HG02973 (cell line): Measurements from ENCODE around the gene MOV10L1.
"Not testable (repeated sequence)": the region's sequence is repeated elsewhere in the genome, so short reads cannot be mapped to it uniquely, and the experiment has no call there.

Source experiments
- ATAC-seq: cut with Tn5 transposase; IDR thresholded peaks from one replicate; pipeline ENCODE4 v1.9.1; 2021; ENCODE audit warnings: moderate library complexity; ENCODE audit not compliant: unreplicated experiment

MOV10L1 gene

GRCh38 chr22:50199829-50200460 lies 110.1 kb downstream of the MOV10L1 start:
- ATAC-seq: peak; percentile 11

- ATAC-seq: peak; percentile 41
These were observed 110.8 kb downstream of the MOV10L1 start, which contains the start of gene SELENOO for GRCh38 chr22:50200461-50201190. Gene SELENOO, plus strand, starts transcription at chr22:50201011. Its CDS starts 26 bp downstream, at chr22:50201037.

GRCh38 chr22:50201191-50202129 lies 111.7 kb downstream of the MOV10L1 start:
- ATAC-seq: peak; percentile 16

- ATAC-seq: no peak
These were observed 112.4 kb downstream of the MOV10L1 start for GRCh38 chr22:50202130-50202666.

- no peak for ATAC-seq
These were observed 113.5 kb downstream of the MOV10L1 start for GRCh38 chr22:50203288-50203687.

GRCh38 chr22:50204571-50204970 lies 114.8 kb downstream of the MOV10L1 start:
- ATAC-seq: no peak

GRCh38 chr22:50204998-50205397 lies 115.2 kb downstream of the MOV10L1 start:
- ATAC-seq: not testable (repeated sequence)

GRCh38 chr22:50205781-50206569 lies 116.2 kb downstream of the MOV10L1 start:
- no peak for ATAC-seq

GRCh38 chr22:50206599-50206998 lies 116.8 kb downstream of the MOV10L1 start:
- no peak for ATAC-seq

GRCh38 chr22:50207383-50208140 lies 117.8 kb downstream of the MOV10L1 start:
- ATAC-seq: no peak

GRCh38 chr22:50208430-50208938 lies 118.7 kb downstream of the MOV10L1 start:
- ATAC-seq: no peak

GRCh38 chr22:50208939-50209892 lies 119.4 kb downstream of the MOV10L1 start:
- no peak for ATAC-seq

GRCh38 chr22:50209893-50210292 lies 120.1 kb downstream of the MOV10L1 start:
- no peak for ATAC-seq

- no peak for ATAC-seq
These were observed 120.8 kb downstream of the MOV10L1 start for GRCh38 chr22:50210378-50211139.

- ATAC-seq: no peak
These were observed 121.3 kb downstream of the MOV10L1 start for GRCh38 chr22:50211147-50211546.
